Subcutaneous adipose tissue (tissue), 4 donors: Measurements from ENCODE around the gene KCNK13. TPM values are rescaled to one million over a fixed set of nuclear protein-coding genes. Genes with fewer than 3 reads are reported as not detected.

Experiments
- total RNA-seq, 4 donors: library from RNA; depleted of rRNA; stranded (reverse); fragments of >200 nt; gene quantifications; one replicate each; pipeline ENCODE4 v1.1.0, GENCODE V29; 2016
- TF ChIP-seq, protein P1 (sequence below): fragments of 450-650 bp; IDR thresholded peaks from one replicate; pipeline ENCODE4 v1.5.1; 2016; ENCODE audit warnings: low read depth, mild to moderate bottlenecking, control low read depth, antibody characterized with exemption, moderate library complexity

Gene KCNK13
- total RNA-seq, 4 donors from 2014 or later = 0.44 to 7.0 TPM; not detected in 2

GRCh38 chr14:90184094-90184493, 122.3 kb downstream of the KCNK13 start:
- TF ChIP-seq, protein P1, sequence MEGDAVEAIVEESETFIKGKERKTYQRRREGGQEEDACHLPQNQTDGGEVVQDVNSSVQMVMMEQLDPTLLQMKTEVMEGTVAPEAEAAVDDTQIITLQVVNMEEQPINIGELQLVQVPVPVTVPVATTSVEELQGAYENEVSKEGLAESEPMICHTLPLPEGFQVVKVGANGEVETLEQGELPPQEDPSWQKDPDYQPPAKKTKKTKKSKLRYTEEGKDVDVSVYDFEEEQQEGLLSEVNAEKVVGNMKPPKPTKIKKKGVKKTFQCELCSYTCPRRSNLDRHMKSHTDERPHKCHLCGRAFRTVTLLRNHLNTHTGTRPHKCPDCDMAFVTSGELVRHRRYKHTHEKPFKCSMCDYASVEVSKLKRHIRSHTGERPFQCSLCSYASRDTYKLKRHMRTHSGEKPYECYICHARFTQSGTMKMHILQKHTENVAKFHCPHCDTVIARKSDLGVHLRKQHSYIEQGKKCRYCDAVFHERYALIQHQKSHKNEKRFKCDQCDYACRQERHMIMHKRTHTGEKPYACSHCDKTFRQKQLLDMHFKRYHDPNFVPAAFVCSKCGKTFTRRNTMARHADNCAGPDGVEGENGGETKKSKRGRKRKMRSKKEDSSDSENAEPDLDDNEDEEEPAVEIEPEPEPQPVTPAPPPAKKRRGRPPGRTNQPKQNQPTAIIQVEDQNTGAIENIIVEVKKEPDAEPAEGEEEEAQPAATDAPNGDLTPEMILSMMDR = no peak

DNA sequence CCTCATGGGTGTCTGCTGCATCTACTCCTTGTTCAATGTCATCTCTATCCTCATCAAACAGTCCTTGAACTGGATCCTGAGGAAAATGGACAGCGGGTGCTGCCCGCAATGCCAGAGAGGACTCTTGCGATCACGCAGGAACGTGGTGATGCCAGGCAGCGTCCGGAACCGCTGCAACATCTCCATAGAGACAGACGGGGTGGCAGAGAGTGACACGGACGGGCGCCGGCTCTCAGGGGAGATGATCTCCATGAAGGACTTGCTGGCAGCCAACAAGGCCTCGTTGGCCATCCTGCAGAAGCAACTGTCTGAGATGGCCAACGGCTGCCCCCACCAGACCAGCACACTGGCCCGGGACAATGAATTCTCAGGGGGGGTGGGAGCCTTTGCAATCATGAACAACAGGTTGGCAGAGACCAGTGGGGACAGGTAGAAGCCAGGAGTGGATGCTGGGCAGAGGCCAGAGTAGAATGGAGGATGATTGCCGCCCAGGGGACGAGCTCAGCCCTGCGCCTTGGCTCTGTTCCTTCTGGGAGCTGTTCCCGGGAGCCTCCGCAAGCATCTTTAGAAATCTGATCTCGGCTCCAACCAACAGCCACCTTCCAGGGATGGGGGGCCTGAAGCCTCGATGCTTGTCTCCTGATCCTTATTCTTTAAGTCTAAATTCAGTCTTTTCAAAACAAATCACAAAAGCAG, 122.9 kb downstream of the KCNK13 start:
- TF ChIP-seq, protein P1 = no peak

GRCh38 chr14:90188588-90188987, 126.8 kb downstream of the KCNK13 start:
- TF ChIP-seq, protein P1 = no peak

- TF ChIP-seq, protein P1 = no peak
These were observed 129.4 kb downstream of the KCNK13 start for GRCh38 chr14:90191154-90191553.

DNA sequence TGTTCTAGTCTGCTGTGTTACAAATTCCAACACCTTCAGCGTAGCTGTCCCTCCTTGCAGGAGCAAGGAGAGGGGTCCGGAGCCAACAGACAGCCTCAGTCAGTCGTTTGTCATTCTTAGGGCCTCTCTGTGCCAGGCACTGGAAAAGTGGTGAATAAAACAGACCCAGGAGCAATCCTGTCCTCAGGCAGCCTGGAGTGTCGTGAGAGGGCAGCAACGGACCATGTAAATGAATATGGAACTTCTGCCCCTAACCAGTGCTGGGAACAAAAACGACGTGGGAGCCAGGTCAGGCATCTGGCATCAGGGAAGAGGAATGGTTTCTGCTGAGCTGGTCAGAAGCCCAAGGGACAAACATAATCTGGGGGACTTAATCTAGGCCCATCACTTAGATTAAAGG, 129.8 kb downstream of the KCNK13 start:
- TF ChIP-seq, protein P1 = no peak

- TF ChIP-seq, protein P1 = no peak
These were observed 132.1 kb downstream of the KCNK13 start for GRCh38 chr14:90193925-90194324.

DNA sequence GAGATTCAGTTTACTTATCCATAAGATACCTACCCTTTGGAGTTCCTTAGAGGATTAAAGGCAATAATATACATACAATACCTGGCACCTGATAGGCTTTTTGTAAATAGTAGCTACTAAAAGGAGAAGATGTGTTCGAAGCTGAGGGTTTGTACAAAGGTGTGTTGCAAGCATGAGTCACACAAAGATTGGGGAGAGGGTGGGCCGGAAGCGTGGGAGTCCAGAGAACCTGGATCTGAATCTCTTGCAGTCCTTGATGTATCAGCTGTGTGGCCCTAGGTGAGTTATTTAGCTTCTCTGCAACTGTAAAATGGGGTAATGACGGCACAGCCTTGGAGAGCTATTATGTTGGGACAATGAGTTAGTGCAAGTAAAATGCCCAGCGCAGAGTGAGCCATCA, 132.9 kb downstream of the KCNK13 start:
- TF ChIP-seq, protein P1 = no peak
